Non-pigmented ciliary epithelial cell (primary cell): Measurements from ENCODE around the gene CD22.
"Not testable (repeated sequence)": the region's sequence is repeated elsewhere in the genome, so short reads cannot be mapped to it uniquely, and the experiment has no call there.

ENCODE experiments used
- DNase-seq: peaks from one replicate; pipeline ENCODE4 v3.0.0-alpha.2; 2010; ENCODE audit warnings: low read depth

CD22 gene

GRCh38 chr19:35341565-35342225 lies 12.7 kb downstream of the CD22 start:
- no peak for DNase-seq

GRCh38 chr19:35342430-35342829 lies 13.4 kb downstream of the CD22 start:
- DNase-seq: no peak

DNA sequence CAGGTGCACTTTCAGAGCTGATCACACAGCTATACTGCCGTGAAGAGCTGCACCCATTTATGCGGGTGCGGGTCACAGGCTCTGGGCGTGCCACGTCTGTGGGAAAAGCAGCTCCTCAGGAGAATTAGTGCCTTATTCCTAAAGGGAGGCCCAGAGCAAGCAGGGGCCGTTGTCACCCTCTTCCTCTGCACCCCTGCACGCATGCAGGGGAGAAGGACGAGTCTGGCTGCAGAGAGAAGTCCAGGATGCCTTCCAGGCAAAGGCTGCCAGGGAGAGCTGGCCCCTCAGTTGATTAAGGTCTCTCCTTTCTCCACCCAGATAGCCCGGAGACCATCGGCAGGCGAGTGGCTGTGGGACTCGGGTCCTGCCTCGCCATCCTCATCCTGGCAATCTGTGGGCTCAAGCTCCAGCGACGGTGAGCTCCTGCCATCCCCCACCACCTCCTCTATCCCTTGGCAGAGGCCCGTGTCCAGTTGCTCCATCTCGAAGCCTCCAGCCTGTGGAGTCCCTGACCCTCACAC lies 15.6 kb downstream of the CD22 start:
- DNase-seq: no peak

DNA sequence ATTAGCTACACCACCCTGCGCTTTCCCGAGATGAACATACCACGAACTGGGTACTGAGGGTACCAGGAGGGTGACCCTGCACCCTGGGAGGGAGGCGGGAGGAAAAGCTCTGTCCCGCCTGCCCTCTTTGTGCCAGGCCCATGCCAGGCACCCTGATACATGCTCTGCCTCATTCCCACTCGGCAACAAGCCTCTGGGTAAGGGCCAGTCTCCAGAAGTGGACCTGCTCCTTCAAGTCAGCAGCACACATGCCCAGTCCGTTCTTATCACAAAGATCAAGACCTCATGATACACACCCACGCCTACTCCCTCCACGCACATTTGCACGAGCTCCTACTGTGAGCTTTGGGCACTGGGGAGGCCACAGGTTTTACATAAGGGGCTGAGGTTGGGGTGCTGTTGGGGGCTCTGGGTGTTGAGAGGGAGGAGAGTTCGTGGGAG lies 16.7 kb downstream of the CD22 start:
- DNase-seq: no peak

- DNase-seq: no peak
These were observed 17.4 kb downstream of the CD22 start for GRCh38 chr19:35346193-35347052.

- DNase-seq: no peak
These were observed 18.4 kb downstream of the CD22 start, which contains the start of gene FFAR1 for GRCh38 chr19:35347171-35347929. TSS of gene FFAR1 (plus strand) at chr19:35347902. CDS start at chr19:35351552, 3,650 bp downstream.

DNA sequence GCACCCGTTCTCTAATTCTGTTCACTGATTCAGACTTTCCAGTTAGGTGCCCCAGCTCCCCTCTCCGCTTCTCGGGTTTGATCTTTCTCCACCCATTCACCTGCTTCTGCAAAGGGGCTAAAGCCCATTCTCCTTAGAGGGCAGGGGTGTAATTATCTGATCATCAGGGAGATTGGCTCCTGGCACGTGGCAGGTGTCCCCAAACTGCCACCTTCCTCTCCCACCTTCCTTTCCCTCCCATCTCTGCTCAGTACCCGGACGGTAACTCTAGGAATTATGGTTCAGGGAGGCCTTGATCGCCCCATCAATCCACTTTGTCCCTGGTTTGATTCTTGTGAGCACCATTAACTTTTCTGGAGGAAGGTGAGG lies 18.9 kb downstream of the CD22 start:
- no peak for DNase-seq

GRCh38 chr19:35348911-35349611 lies 20.1 kb downstream of the CD22 start:
- no peak for DNase-seq

- DNase-seq: no peak
These were observed 20.9 kb downstream of the CD22 start for GRCh38 chr19:35349614-35350521.

DNA sequence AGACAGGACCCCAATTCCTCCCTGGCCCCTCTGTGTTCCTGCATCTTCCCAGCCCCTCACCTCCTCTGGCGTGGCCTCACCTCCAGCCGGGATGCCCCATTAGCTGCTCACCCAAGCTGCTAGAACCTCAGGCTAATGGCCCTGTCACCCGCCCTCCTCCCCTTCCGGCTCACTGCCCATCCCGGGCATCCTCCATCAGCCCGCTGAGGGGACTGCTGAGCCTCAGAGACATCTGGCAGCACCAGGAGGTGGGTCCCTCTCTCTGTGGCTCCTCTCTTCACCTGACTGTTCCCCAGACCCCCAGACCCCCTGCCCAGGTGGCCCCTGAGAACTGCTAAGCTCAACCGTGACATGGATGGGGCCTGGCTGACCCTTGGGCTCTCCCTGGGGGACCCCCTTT lies 21.6 kb downstream of the CD22 start:
- DNase-seq: no peak

GRCh38 chr19:35351411-35352176 lies 22.6 kb downstream of the CD22 start:
- DNase-seq: no peak

DNA sequence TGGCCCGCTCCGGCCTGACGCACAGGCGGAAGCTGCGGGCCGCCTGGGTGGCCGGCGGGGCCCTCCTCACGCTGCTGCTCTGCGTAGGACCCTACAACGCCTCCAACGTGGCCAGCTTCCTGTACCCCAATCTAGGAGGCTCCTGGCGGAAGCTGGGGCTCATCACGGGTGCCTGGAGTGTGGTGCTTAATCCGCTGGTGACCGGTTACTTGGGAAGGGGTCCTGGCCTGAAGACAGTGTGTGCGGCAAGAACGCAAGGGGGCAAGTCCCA lies 23.1 kb downstream of the CD22 start:
- DNase-seq: no peak

DNA sequence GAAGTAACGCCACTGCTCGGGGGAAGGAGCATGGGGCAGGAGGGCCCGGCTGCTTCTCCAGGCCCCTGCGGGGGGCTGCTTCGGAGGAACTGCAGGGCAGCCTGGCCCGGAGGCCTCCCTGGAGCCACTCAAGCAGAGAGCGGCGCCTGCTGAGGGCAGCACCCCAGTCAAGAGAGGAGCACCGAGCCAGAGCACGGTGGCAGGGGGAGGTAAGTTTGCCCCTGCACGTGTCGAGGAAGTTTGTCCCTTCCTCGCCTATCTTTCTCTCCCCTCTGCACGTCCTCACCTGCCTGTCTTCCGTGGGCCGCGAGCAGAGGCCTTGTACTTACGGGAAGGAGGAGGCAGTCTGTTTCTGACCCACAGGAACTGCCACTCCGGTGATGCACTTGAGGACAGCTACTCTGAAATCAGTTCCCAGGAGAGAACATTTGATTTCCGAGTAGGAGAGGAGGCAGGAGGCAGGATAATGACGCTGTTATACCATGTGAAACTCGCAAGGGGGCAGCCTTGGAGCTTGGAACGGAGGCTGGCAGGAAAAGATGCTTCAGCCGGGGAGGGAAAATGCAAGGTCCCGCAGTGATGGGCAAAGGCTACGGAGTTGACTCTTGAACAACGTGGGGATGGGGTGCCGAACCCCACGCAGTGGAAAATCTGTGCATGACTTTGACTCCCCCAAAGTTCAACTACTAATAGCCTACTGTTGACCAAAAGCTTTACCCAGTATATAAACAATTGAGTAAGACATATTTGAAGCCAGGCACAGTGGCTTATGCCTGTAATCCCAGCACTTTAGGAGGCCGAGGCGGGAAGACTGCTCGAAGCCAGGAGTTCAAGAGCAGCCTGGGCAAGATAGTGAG lies 23.7 kb downstream of the CD22 start:
- peak; percentile 20 for DNase-seq

DNA sequence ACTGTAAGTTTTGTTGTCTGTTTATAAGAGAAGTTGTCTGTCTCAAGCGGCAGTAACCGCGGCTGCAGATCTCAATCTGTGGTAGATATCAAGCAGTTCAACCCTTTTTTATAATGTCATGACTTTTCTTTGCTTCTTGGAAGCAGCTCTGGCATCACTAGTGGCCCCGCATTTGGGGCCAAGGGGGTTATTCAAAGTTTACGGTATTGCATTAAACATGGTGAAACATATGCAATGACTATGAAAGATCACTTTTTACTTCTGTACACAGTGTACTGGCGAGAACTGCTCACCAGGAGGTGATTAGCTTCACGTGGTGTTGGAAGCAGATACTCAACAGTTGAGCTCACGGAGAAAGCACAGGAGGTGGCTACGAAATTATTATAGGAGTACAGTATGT lies 24.6 kb downstream of the CD22 start:
- no peak for DNase-seq

DNA sequence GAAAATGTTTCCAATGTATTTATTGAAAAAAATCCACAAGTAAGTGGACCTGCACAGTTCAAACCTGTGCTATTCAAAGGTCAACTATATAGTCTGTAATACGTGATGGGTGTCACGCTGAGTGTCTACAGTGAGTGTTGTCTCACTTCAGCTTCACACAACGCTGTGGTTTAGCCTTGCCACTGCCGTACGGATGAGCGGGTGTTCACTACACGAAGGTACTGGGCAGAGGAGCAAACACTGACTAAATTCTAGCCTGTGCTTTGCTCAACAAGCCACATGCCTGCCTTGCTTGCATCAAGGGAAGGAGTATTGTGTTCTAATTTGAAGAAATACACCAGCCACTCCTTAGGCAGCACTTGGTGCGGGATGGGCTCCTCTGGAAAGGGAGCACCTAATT lies 25.9 kb downstream of the CD22 start:
- DNase-seq: no peak

DNA sequence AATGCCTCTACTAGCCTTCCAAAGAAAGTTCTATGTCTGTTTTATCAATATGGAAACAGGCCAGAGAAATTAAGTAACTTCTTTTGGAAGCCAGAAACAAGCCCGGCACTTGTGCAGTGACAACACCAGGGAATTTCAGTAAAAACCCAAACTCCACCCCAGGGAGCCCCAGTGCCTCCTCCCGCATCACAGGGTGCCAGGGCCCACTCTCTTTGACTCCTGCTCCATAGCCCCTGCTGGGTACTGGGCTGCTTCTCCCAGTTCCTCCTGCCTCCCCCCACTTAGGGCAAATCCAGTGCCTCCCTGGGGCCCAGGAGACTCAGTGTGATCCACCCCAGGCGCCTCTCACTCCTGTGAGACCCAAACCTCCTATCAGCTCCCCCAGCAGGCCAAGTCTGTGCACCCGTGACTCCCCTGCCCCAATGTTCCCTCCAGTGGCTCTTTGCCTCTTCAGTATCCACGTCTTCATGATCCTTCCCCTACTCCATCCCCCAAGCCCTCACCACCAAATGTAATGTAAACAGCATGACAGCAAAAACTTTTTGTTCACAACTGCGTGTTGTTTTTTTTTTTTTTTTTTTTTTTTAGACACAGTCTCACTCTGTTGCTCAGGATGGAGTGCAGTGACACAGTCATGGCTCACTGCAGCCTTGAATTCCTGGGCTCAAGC lies 26.9 kb downstream of the CD22 start:
- no peak for DNase-seq

- no peak for DNase-seq
These were observed 29.0 kb downstream of the CD22 start, which contains the start of gene FFAR3 for GRCh38 chr19:35357867-35358573. TSS of gene FFAR3 (plus strand) at chr19:35358460. CDS start at chr19:35358891, 431 bp downstream.

DNA sequence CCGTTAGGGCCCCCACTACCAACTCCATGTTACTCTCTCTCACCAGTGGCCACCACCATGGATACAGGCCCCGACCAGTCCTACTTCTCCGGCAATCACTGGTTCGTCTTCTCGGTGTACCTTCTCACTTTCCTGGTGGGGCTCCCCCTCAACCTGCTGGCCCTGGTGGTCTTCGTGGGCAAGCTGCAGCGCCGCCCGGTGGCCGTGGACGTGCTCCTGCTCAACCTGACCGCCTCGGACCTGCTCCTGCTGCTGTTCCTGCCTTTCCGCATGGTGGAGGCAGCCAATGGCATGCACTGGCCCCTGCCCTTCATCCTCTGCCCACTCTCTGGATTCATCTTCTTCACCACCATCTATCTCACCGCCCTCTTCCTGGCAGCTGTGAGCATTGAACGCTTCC lies 29.8 kb downstream of the CD22 start:
- DNase-seq: not testable (repeated sequence)
